Activated naive CD4-positive, alpha-beta T cell treated with anti-CD3 and anti-CD28 coated beads for 36 hours (primary cell): ENCODE measurements around the gene GABBR2. TPM values are rescaled to one million over a fixed set of nuclear protein-coding genes. Genes with fewer than 3 reads are reported as not detected.
"Not testable (repeated sequence)": the region's sequence is repeated elsewhere in the genome, so short reads cannot be mapped to it uniquely, and the experiment has no call there.

ENCODE experiments used
- CTCF ChIA-PET: fragments of 350-600 bp; sonication (Branson Sonifier 250); formaldehyde crosslinking; loops from one replicate; lab custom pipeline; 2021; ENCODE audit warnings: antibody characterized with exemption; lab: Charles Lee
- DNase-seq: peaks from one replicate; pipeline ENCODE4 v3.0.0-alpha.2; 2020
- H3K27ac Mint-ChIP-seq: one replicate; pipeline ENCODE4 v1.8.0; 2021; ENCODE audit warnings: mild to moderate bottlenecking, mixed read lengths
- H3K27me3 Mint-ChIP-seq: one replicate; pipeline ENCODE4 v1.8.0; 2021; ENCODE audit warnings: low read depth, mixed read lengths
- H3K36me3 Mint-ChIP-seq: one replicate; pipeline ENCODE4 v1.8.0; 2021; ENCODE audit warnings: low read depth, mixed read lengths
- H3K4me1 Mint-ChIP-seq: one replicate; pipeline ENCODE4 v1.8.0; 2021; ENCODE audit warnings: low read depth, mixed read lengths
- H3K4me3 Mint-ChIP-seq: one replicate; pipeline ENCODE4 v1.8.0; 2021; ENCODE audit warnings: mild to moderate bottlenecking, moderate library complexity, mixed read lengths
- H3K9me3 Mint-ChIP-seq: one replicate; pipeline ENCODE4 v1.8.0; 2021; ENCODE audit warnings: mixed read lengths
- intact Hi-C: fragments of 100-400 bp; cut with micrococcal nuclease; formaldehyde crosslinking; loops from one replicate; pipeline ENCODE4 v1.15.1; 2023
- total RNA-seq, 2 experiments: library from RNA; stranded (reverse); gene quantifications; one replicate each; pipeline ENCODE4 v1.2.3, GENCODE V29; 2021

The GABBR2 gene
- total RNA-seq, 2 experiments from 2014 or later = not detected

- DNase-seq = no peak
- intact Hi-C loops = no loop called here
- no peak overlapping the region for H3K27ac Mint-ChIP-seq
- no peaks in the 10 kb centered on the region for H3K36me3 Mint-ChIP-seq
- H3K4me3 Mint-ChIP-seq = no peak overlapping the region
- H3K27me3 Mint-ChIP-seq = no peaks in the 10 kb centered on the region
- no peaks in the 10 kb centered on the region for H3K4me1 Mint-ChIP-seq
- no peaks in the 10 kb centered on the region for H3K9me3 Mint-ChIP-seq
- CTCF ChIA-PET = interaction anchor here (0.9 to 1.3 kb wide), 3 partner anchors 14 to 494 kb away, joined by 3 read pairs; no protein-coding TSS in a partner anchor
Measured at GRCh38 chr9:98298476-98298875, 410.3 kb downstream of the GABBR2 start.

- no peaks in the 10 kb centered on the region for H3K9me3 Mint-ChIP-seq
- H3K4me1 Mint-ChIP-seq = no peaks in the 10 kb centered on the region
- H3K27me3 Mint-ChIP-seq = no peaks in the 10 kb centered on the region
- no peak overlapping the region for H3K27ac Mint-ChIP-seq
- no peak for DNase-seq
- no peak overlapping the region for H3K4me3 Mint-ChIP-seq
- no peaks in the 10 kb centered on the region for H3K36me3 Mint-ChIP-seq
- CTCF ChIA-PET = no interaction called here
- intact Hi-C loops = no loop called here
Measured at GRCh38 chr9:98295824-98296223, 412.9 kb downstream of the GABBR2 start.

- Mint-ChIP-seq H3K4me3 (no peak overlapping the region), H3K36me3 (no peaks in the 10 kb centered on the region), H3K9me3 (no peaks in the 10 kb centered on the region), H3K27me3 (no peaks in the 10 kb centered on the region), H3K27ac (no peak overlapping the region), H3K4me1 (no peaks in the 10 kb centered on the region)
- CTCF ChIA-PET = interaction anchor here (1.1 kb wide), 1 partner anchor 23 kb away, joined by 4 read pairs; no protein-coding TSS in a partner anchor
- DNase-seq = no peak
- intact Hi-C loops = no loop called here
Measured at GRCh38 chr9:98291820-98292219, 416.9 kb downstream of the GABBR2 start.

- H3K4me3 Mint-ChIP-seq = no peak overlapping the region
- no peaks in the 10 kb centered on the region for H3K4me1 Mint-ChIP-seq
- no peak for DNase-seq
- H3K27ac Mint-ChIP-seq = no peak overlapping the region
- CTCF ChIA-PET = interaction anchor here (0.7 kb wide), 1 partner anchor 49 kb away, joined by 3 read pairs; no protein-coding TSS in a partner anchor
- no peaks in the 10 kb centered on the region for H3K36me3 Mint-ChIP-seq
- intact Hi-C loops = no loop called here
- no peaks in the 10 kb centered on the region for H3K9me3 Mint-ChIP-seq
- H3K27me3 Mint-ChIP-seq = no peaks in the 10 kb centered on the region
Measured at GRCh38 chr9:98290411-98290810, 418.3 kb downstream of the GABBR2 start.

- Mint-ChIP-seq H3K4me1 (no peaks in the 10 kb centered on the region), H3K9me3 (no peaks in the 10 kb centered on the region), H3K36me3 (no peaks in the 10 kb centered on the region), H3K4me3 (no peak overlapping the region), H3K27me3 (no peaks in the 10 kb centered on the region), H3K27ac (no peak overlapping the region)
- DNase-seq = no peak
- intact Hi-C loops = no loop called here
- CTCF ChIA-PET = interaction anchor here (0.7 kb wide), 1 partner anchor 48 kb away, joined by 3 read pairs; no protein-coding TSS in a partner anchor
Measured at GRCh38 chr9:98289614-98290201, 419.0 kb downstream of the GABBR2 start.

GRCh38 chr9:98288881-98289280, 419.9 kb downstream of the GABBR2 start:
- no peak for DNase-seq
- H3K9me3 Mint-ChIP-seq = no peaks in the 10 kb centered on the region
- intact Hi-C loops = no loop called here
- H3K4me1 Mint-ChIP-seq = no peaks in the 10 kb centered on the region
- no peak overlapping the region for H3K4me3 Mint-ChIP-seq
- CTCF ChIA-PET = no interaction called here
- no peaks in the 10 kb centered on the region for H3K36me3 Mint-ChIP-seq
- no peak overlapping the region for H3K27ac Mint-ChIP-seq
- H3K27me3 Mint-ChIP-seq = no peaks in the 10 kb centered on the region

GRCh38 chr9:98287384-98287783, 421.4 kb downstream of the GABBR2 start:
- Mint-ChIP-seq H3K4me1 (no peaks in the 10 kb centered on the region), H3K27ac (no peak overlapping the region), H3K36me3 (no peaks in the 10 kb centered on the region), H3K9me3 (no peaks in the 10 kb centered on the region), H3K27me3 (no peaks in the 10 kb centered on the region), H3K4me3 (no peak overlapping the region)
- CTCF ChIA-PET = no interaction called here
- DNase-seq = no peak
- intact Hi-C loops = no loop called here

GRCh38 chr9:98285446-98285845, 423.3 kb downstream of the GABBR2 start:
- H3K4me3 Mint-ChIP-seq = no peak overlapping the region
- intact Hi-C loops = no loop called here
- no peak for DNase-seq
- peaks cover 2% of the 10 kb centered on the region for H3K27me3 Mint-ChIP-seq
- H3K4me1 Mint-ChIP-seq = no peaks in the 10 kb centered on the region
- H3K9me3 Mint-ChIP-seq = no peaks in the 10 kb centered on the region
- H3K36me3 Mint-ChIP-seq = no peaks in the 10 kb centered on the region
- CTCF ChIA-PET = interaction anchor here (0.7 kb wide), 1 partner anchor 384 kb away, joined by 3 read pairs; no protein-coding TSS in a partner anchor
- H3K27ac Mint-ChIP-seq = no peak overlapping the region

GRCh38 chr9:98284754-98285153, 424.0 kb downstream of the GABBR2 start:
- no peak for DNase-seq
- intact Hi-C loops = no loop called here
- Mint-ChIP-seq H3K27me3 (peaks cover 2% of the 10 kb centered on the region), H3K36me3 (no peaks in the 10 kb centered on the region), H3K4me1 (no peaks in the 10 kb centered on the region), H3K9me3 (no peaks in the 10 kb centered on the region), H3K27ac (no peak overlapping the region), H3K4me3 (no peak overlapping the region)
- CTCF ChIA-PET = interaction anchor here (0.7 kb wide), 1 partner anchor 383 kb away, joined by 3 read pairs; no protein-coding TSS in a partner anchor

- H3K9me3 Mint-ChIP-seq, H3K27ac Mint-ChIP-seq, H3K27me3 Mint-ChIP-seq, intact Hi-C loops, H3K4me3 Mint-ChIP-seq, H3K4me1 Mint-ChIP-seq, H3K36me3 Mint-ChIP-seq, DNase-seq: not testable (repeated sequence)
- CTCF ChIA-PET = interaction anchor here (0.6 kb wide), 1 partner anchor 157 kb away, joined by 3 read pairs; no protein-coding TSS in a partner anchor
Measured at GRCh38 chr9:98283143-98283542, 425.6 kb downstream of the GABBR2 start.

GRCh38 chr9:98281281-98281680, 427.5 kb downstream of the GABBR2 start:
- H3K9me3 Mint-ChIP-seq = no peaks in the 10 kb centered on the region
- no peak overlapping the region for H3K4me3 Mint-ChIP-seq
- H3K27ac Mint-ChIP-seq = no peak overlapping the region
- intact Hi-C loops = no loop called here
- H3K4me1 Mint-ChIP-seq = no peaks in the 10 kb centered on the region
- no peaks in the 10 kb centered on the region for H3K36me3 Mint-ChIP-seq
- DNase-seq = no peak
- H3K27me3 Mint-ChIP-seq = peaks cover 2% of the 10 kb centered on the region
- CTCF ChIA-PET = interaction anchor here (1.2 kb wide), 1 partner anchor 17 kb away, joined by 4 read pairs; no protein-coding TSS in a partner anchor

- Mint-ChIP-seq H3K9me3 (no peaks in the 10 kb centered on the region), H3K27me3 (peaks cover 2% of the 10 kb centered on the region), H3K4me3 (no peak overlapping the region), H3K4me1 (no peaks in the 10 kb centered on the region), H3K36me3 (no peaks in the 10 kb centered on the region), H3K27ac (no peak overlapping the region)
- no peak for DNase-seq
- intact Hi-C loops = no loop called here
- CTCF ChIA-PET = interaction anchor here (1.2 kb wide), 1 partner anchor 17 kb away, joined by 4 read pairs; no protein-coding TSS in a partner anchor
Measured at GRCh38 chr9:98280574-98280973, 428.2 kb downstream of the GABBR2 start.

- Mint-ChIP-seq H3K9me3 (no peaks in the 10 kb centered on the region), H3K36me3 (no peaks in the 10 kb centered on the region), H3K4me1 (no peaks in the 10 kb centered on the region), H3K27me3 (peaks cover 2% of the 10 kb centered on the region), H3K4me3 (no peak overlapping the region), H3K27ac (no peak overlapping the region)
- no peak for DNase-seq
- intact Hi-C loops = no loop called here
- CTCF ChIA-PET = no interaction called here
Measured at GRCh38 chr9:98280162-98280561, 428.6 kb downstream of the GABBR2 start.
